Hepatocyte (in vitro differentiated cells): ENCODE data around the gene TIGD7. TPM values are rescaled to one million over a fixed set of nuclear protein-coding genes. Genes with fewer than 3 reads are reported as not detected.

Experiments
- DNase-seq: peaks from one replicate; pipeline ENCODE4 v3.0.0-alpha.2; 2016; ENCODE audit warnings: low spot score
- H2AFZ ChIP-seq: fragments of 200-600 bp; sonication (generic); 2 replicates; pipeline ENCODE4 v1.6.0; 2016; ENCODE audit warnings: antibody characterized with exemption, mild to moderate bottlenecking
- H3K27ac ChIP-seq: fragments of 200-600 bp; sonication (generic); 2 replicates; pipeline ENCODE4 v1.5.1; 2016; ENCODE audit warnings: mild to moderate bottlenecking
- H3K27me3 ChIP-seq: fragments of 200-600 bp; sonication (generic); 2 replicates; pipeline ENCODE4 v1.6.1; 2016
- H3K36me3 ChIP-seq: fragments of 200-600 bp; sonication (generic); replicated peaks from 2 replicates; pipeline ENCODE4 v1.5.1; 2016; ENCODE audit warnings: low read depth; ENCODE audit not compliant: insufficient read depth
- H3K4me1 ChIP-seq: fragments of 200-600 bp; sonication (generic); 2 replicates; pipeline ENCODE4 v1.5.1; 2016; ENCODE audit warnings: mild to moderate bottlenecking, moderate library complexity; ENCODE audit not compliant: insufficient read depth
- H3K4me2 ChIP-seq: fragments of 200-600 bp; sonication (generic); 2 replicates; pipeline ENCODE4 v1.6.0; 2016
- H3K4me3 ChIP-seq: fragments of 200-600 bp; sonication (generic); 2 replicates; pipeline ENCODE4 v1.5.1; 2016; ENCODE audit warnings: mild to moderate bottlenecking
- H3K79me2 ChIP-seq: fragments of 200-600 bp; sonication (generic); 2 replicates; pipeline ENCODE4 v1.6.0; 2017; ENCODE audit warnings: mild to moderate bottlenecking
- H3K9me2 ChIP-seq: fragments of 200-600 bp; sonication (generic); replicated peaks from 2 replicates; pipeline ENCODE4 v1.6.0; 2017; ENCODE audit warnings: mild to moderate bottlenecking; ENCODE audit not compliant: insufficient read depth
- H3K9me3 ChIP-seq: fragments of 200-600 bp; sonication (generic); 2 replicates; pipeline ENCODE4 v1.5.1; 2016; ENCODE audit warnings: low read depth, mild to moderate bottlenecking
- H4K20me1 ChIP-seq: fragments of 200-600 bp; sonication (generic); 2 replicates; pipeline ENCODE4 v1.6.0; 2016; ENCODE audit warnings: mild to moderate bottlenecking; ENCODE audit not compliant: insufficient read depth, poor library complexity, severe bottlenecking
- EZH2 ChIP-seq: fragments of 200-600 bp; sonication (generic); IDR thresholded peaks from 2 replicates; pipeline ENCODE4 v1.6.1; 2016; ENCODE audit warnings: antibody characterized with exemption, mild to moderate bottlenecking, borderline replicate concordance
- EZH2phosphoT487 ChIP-seq: fragments of 200-600 bp; sonication (generic); IDR thresholded peaks from one replicate; pipeline ENCODE4 v1.6.1; 2018; ENCODE audit warnings: antibody characterized with exemption, mild to moderate bottlenecking, low read depth, moderate library complexity; ENCODE audit not compliant: unreplicated experiment, severe bottlenecking
- WGBS: methylation state at CpG from one replicate; pipeline ENCODE4 v1.1.6; 2016; ENCODE audit warnings: low lambda C conversion rate; ENCODE audit errors: missing lambda C conversion rate; 5-methylcytosine and 5-hydroxymethylcytosine counted together
- polyA plus RNA-seq: library from polyadenylated mRNA; unstranded; fragments of >200 nt; fragmentation: Nextera tagmentation; extraction: Ambion mirVana; gene quantifications from 2 replicates; pipeline ENCODE4 v1.2.1, GENCODE V29; 2016
- total RNA-seq: library from RNA; depleted of rRNA; stranded (reverse); fragments of >200 nt; gene quantifications from 2 replicates; pipeline ENCODE4 v1.2.3, GENCODE V29; 2014
- TF ChIP-seq, protein P1 (sequence below): fragments of 200-600 bp; sonication (generic); IDR thresholded peaks from 2 replicates; pipeline ENCODE4 v1.5.1; 2016; ENCODE audit warnings: antibody characterized with exemption, mild to moderate bottlenecking; ENCODE audit not compliant: poor library complexity

The TIGD7 gene
- total and polyA plus RNA-seq, 2 experiments from 2014 or later, result 5.1 to 6.8 TPM

GRCh38 chr16:3282103-3282729 is 23.0 kb downstream of the TIGD7 start:
- Histone ChIP-seq H3K4me3 (peak overlapping the region; percentile 91), H3K9me3 (no peaks in the 10 kb centered on the region), H4K20me1 (no peaks in the 10 kb centered on the region), H2AFZ (peak overlapping the region; percentile 94), H3K36me3 (no peaks in the 10 kb centered on the region), H3K27me3 (peaks cover 3% of the 10 kb centered on the region), H3K79me2 (peaks cover 42% of the 10 kb centered on the region), H3K27ac (peak overlapping the region; percentile 100), H3K4me2 (peak overlapping the region; percentile 82), H3K9me2 (no peaks in the 10 kb centered on the region), H3K4me1 (peaks cover 10% of the 10 kb centered on the region)
- no peak for DNase-seq
- TF ChIP-seq EZH2phosphoT487, result no peak
- WGBS, result 22% methylated on average over 29 of the region's 29 CpGs

DNA sequence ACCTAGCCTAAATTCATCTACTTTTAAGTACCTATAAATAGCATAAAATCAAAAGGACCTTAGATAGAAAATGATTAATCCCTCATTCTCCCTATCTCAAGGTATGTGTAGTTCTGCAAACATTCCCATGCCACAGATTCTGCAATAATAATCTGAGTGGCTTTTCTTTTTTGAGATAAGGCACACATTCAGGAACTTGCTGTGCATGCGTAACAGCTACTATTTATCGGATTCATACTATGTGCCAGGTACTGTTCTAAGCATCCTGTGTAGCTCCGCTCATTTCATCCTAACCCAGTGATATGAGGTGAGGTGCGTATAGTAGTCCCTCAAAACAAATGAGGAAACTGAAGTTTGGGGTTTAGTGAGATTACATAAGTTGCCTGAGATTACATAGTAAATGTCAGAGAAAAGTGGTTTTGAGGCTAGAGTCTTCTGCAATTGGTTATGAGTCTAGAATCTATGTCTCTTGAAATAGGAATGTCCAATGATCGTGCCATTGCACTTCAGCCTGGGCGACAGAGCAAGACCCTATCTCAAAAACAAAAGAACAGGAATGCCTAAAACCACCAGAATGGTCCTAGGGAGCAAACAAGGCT is 23.9 kb downstream of the TIGD7 start:
- no peaks in the 10 kb centered on the region for H3K36me3 ChIP-seq
- peaks cover 12% of the 10 kb centered on the region for H3K27me3 ChIP-seq
- H3K27ac ChIP-seq, result peak overlapping the region; percentile 100
- no peak for DNase-seq
- WGBS, result 97% methylated on average over 6 of the region's 6 CpGs
- TF ChIP-seq EZH2 (no peak), EZH2phosphoT487 (no peak)
- TF ChIP-seq, protein P1, sequence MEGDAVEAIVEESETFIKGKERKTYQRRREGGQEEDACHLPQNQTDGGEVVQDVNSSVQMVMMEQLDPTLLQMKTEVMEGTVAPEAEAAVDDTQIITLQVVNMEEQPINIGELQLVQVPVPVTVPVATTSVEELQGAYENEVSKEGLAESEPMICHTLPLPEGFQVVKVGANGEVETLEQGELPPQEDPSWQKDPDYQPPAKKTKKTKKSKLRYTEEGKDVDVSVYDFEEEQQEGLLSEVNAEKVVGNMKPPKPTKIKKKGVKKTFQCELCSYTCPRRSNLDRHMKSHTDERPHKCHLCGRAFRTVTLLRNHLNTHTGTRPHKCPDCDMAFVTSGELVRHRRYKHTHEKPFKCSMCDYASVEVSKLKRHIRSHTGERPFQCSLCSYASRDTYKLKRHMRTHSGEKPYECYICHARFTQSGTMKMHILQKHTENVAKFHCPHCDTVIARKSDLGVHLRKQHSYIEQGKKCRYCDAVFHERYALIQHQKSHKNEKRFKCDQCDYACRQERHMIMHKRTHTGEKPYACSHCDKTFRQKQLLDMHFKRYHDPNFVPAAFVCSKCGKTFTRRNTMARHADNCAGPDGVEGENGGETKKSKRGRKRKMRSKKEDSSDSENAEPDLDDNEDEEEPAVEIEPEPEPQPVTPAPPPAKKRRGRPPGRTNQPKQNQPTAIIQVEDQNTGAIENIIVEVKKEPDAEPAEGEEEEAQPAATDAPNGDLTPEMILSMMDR, result no peak
- no peak overlapping the region for H2AFZ ChIP-seq
- no peaks in the 10 kb centered on the region for H3K9me3 ChIP-seq
- H3K4me1 ChIP-seq, result peaks cover 10% of the 10 kb centered on the region
- peaks cover 33% of the 10 kb centered on the region for H3K79me2 ChIP-seq
- no peak overlapping the region for H3K4me3 ChIP-seq
- no peaks in the 10 kb centered on the region for H3K9me2 ChIP-seq
- H3K4me2 ChIP-seq, result peak overlapping the region; percentile 82
- H4K20me1 ChIP-seq, result no peaks in the 10 kb centered on the region

DNA sequence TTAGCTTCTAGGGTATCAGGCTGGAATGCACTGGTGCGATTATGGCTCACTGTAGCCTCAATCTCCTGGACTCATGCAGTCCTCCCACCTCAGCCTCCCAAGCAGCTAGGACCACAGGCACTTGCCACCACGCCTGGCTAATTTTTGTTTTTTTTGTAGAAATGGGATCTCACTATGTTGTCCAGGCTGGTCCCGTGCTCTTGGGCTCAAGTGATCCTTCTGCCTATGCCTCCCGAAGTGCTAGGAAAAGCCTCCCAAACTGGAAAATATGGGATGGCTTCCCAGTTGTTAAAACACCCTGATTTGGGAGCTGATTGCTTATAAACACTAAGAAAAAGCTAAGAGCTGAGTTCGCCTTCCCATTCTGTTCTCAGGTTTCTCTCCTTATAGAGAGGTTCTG is 28.6 kb downstream of the TIGD7 start:
- Histone ChIP-seq H2AFZ (no peak overlapping the region), H4K20me1 (no peaks in the 10 kb centered on the region), H3K27me3 (peaks cover 12% of the 10 kb centered on the region), H3K36me3 (no peaks in the 10 kb centered on the region), H3K27ac (no peak overlapping the region), H3K79me2 (peaks cover 3% of the 10 kb centered on the region), H3K4me3 (no peak overlapping the region), H3K4me2 (no peak overlapping the region), H3K9me3 (no peaks in the 10 kb centered on the region), H3K9me2 (no peaks in the 10 kb centered on the region), H3K4me1 (peaks cover 1% of the 10 kb centered on the region)
- DNase-seq, result no peak
- TF ChIP-seq, protein P1, result no peak
- TF ChIP-seq EZH2phosphoT487 (no peak), EZH2 (no peak)
- WGBS, result 91% methylated on average over 5 of the region's 5 CpGs

- H3K4me2 ChIP-seq, result no peak overlapping the region
- DNase-seq, result no peak
- H4K20me1 ChIP-seq, result no peaks in the 10 kb centered on the region
- no peak overlapping the region for H3K27ac ChIP-seq
- no peaks in the 10 kb centered on the region for H3K4me1 ChIP-seq
- TF ChIP-seq, protein P1, result no peak
- TF ChIP-seq EZH2, result no peak
- no peak for TF ChIP-seq EZH2phosphoT487
- H3K79me2 ChIP-seq, result no peaks in the 10 kb centered on the region
- no peak overlapping the region for H3K4me3 ChIP-seq
- H3K27me3 ChIP-seq, result peaks cover 12% of the 10 kb centered on the region
- H2AFZ ChIP-seq, result no peak overlapping the region
- no peaks in the 10 kb centered on the region for H3K9me3 ChIP-seq
- no peaks in the 10 kb centered on the region for H3K36me3 ChIP-seq
- H3K9me2 ChIP-seq, result no peaks in the 10 kb centered on the region
Measured at GRCh38 chr16:3274947-3275346, 30.3 kb downstream of the TIGD7 start.
